ENCODE results near the gene FMNL1.

DNA sequence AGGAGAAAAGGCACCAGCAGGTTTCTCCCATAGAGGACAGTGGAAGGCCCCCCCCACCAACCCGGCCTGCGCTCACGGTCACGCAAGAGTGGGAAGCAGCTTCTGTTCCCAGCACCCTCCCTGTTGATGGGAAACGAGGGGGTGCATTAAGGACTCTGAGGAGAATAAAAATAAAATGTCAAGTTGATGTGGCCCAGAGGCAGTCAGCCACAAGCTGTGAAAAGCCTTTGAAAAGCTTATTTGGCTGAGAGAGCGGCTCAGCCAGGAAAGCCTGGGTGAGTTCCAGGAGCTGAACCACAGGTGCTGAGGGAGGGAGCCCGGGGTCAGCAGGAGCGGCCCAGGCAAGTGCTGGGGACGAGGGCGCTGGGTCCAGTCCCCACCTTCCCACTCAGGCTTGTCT is 67.1 kb downstream of the FMNL1 start:
- TF ChIP-seq EZH2 (IDR thresholded peaks at IDR 0.05; ENCODE audit: borderline replicate concordance, low read depth, low read length, severe bottlenecking) (no peak), CTCF (IDR thresholded peaks at IDR 0.05; ENCODE audit: borderline replicate concordance, extremely low read depth, low read length, poor library complexity, severe bottlenecking) (no peak)
